GM18505 (cell line): ENCODE results near the gene KNCN.

ENCODE experiments used
- ATAC-seq: cut with Tn5 transposase; IDR thresholded peaks from one replicate; pipeline ENCODE4 v1.9.1; 2021; ENCODE audit not compliant: unreplicated experiment
- POLR2A ChIP-seq: IDR thresholded peaks from 4 replicates; pipeline ENCODE4 v1.6.1; 2011; ENCODE audit warnings: borderline replicate concordance; ENCODE audit not compliant: insufficient read depth, insufficient read length; ENCODE audit errors: extremely low read depth

Gene KNCN

DNA sequence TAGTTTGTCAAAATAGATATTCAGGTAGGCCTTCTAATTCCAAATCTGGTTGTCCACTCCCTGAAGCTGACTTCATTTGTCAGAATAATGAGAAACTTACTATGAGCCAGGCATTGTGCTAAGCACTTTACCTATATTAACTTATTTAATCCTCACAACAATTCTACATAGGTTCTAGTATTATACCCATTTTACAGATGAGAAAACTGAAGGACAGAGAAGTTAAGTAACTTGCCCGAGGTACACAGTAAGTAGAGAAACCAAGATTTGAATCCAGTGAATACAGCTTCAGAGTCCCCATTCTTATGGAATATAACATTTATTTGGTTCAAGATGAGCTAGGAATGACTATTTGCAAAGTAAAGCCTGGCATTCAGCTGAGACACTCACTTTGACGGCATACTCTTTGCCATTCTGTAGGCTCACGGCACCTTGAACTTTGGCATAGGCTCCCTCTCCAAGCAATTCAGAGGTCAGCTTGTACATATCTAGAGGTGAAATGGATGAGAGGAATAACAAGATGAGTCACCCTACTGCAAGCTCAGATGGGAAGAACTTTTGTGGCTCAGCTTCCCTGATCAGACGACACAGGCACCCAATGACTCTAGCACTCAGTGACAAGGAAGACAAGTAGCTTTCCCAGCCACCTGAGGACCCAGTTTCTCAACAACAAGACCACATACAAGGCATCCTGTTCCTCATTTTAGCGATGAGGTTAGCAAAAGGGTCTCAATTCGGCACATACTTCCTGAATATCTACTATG lies 28.9 kb upstream of the KNCN start:
- ATAC-seq = no peak
- no peak for TF ChIP-seq POLR2A

DNA sequence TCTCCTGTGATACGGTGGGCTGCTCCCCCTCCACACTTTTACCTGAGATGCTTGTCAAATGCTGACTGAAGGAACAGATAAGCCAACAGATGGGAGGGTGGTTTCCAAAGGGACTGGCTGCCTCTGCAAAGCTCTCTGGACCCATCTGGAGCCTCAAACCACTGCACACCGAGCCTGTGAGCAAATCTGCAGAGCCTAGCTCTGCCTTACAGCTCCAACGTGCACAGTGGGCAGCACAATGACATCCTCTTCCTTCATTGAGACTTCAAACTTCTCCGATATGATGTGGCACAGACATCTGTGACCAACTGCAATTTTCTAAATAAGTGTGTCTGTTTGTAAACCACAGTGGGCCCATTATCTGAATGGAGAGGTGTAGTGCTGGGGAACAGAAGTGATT lies 26.2 kb upstream of the KNCN start:
- ATAC-seq = no peak
- TF ChIP-seq POLR2A = no peak

DNA sequence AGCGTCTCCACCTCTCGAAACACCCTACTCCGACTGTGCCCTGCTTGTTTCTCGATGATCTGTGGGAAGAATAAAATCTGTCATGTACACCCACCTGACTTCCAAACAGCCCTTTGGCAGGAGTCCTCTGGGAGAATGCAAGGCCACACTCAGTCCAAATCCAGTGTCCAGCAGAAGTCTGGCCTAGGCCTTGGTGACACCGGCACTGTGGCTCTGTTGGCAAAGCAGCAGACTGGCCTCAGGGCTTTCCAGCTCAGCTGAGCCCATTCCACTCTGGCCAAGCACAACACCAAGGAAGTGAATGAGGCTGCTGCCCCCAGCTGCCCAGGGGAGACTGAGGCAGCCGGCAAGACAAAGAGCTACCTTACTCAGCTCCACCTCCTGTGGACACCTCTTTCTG lies 25.1 kb upstream of the KNCN start:
- ATAC-seq = no peak
- no peak for TF ChIP-seq POLR2A

DNA sequence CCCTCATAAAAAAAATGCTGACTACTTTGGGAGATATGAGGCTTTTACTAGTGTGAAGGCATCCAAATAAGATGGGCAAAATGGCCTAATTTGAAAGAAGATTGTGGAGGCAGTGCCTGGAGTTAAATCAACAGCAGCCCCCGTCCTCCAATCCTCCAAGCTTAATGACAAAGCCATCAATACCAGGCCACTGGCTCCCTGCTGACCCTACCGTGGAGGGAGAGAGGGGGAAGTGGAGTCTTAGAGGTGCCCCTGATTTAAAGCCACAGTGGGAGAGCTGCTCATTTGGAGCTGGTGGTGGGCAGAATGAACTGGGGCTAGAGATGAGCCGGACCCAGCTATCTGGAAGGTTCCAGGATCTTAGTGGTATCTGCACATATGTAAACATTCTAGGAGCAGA lies 24.3 kb upstream of the KNCN start:
- TF ChIP-seq POLR2A = no peak
- no peak for ATAC-seq

DNA sequence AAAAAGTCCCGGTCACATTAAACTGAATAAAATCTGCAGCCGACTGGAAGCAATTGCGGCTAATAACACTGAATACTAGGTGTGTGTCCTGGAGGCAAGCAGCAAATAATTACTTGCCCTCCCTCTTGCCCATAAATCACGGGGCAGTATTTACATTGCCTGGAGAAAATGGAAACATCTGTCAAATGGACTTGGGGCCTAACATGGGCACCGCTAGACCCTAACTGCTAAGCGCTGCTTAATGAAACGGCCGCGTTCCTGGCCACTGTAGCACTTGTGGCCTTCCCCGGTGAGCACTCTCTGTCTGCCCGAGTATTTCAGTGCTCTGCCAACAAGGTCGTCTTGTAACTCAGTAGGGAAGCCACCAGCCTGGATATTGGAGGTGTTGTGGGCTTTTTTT lies 23.9 kb upstream of the KNCN start:
- ATAC-seq = no peak
- TF ChIP-seq POLR2A = no peak

DNA sequence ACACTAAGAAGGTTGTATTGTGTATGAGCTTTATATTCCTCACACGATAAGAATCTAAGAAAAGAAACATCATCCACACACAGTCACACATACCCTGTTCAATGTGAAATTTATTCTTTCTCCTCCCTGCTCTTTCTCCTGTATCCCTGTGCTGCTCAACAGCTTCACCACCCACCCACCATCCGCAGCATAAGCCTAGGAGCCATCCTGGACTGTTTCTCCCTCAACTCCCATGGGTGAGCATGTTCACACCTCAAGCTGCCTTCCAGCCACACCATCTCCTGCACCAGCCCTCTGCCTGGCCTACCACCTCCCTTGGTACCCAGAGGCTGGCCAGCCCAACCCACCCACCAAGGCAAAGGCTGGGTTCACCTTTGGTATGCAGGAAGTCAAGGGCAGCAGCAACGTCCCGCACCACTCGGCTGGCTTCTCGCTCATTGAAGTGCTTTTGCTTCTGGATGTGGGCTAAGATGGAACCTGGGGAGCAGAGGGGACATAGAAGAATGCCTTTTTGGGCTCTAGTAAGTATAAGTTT lies 20.3 kb upstream of the KNCN start:
- ATAC-seq = no peak
- no peak for TF ChIP-seq POLR2A

DNA sequence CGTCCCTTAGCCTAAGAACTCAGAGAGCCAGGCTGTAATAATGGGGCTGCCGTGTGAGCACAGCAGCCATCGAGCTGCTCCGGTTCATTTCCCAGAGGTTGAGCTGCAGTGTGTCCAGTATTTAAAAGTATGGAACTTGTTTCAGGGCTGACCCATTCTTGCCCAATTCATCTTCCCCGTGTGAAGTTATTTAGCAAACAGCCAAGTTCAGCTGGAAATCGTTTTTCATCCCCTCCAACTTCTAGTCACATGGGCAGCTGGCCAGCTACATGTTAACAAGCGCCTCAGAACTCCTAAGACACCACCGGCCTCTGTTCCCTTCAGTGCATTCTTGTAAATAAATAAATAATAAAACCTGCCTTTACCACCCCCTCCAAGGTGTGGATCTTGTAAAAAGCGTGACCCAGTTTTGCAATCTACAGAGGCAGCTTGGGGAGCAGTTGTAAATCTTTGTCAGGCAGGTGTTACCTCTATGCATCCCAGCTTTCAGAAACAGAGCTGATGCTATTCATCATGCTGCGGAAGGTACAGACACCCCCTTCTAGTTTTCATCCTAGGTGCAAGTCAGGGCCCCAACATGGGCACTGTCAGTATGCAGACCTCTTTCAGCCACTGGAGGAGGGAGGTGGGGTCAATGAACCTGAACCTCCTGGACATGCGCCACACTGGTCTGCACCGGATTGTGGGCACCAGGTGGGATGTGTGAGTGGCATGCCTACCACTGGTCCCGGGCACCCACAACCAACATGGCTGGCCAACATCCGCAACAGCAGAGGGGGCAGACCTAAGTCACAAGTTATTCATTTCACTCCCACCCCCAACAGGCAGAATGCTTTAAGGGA lies 18.7 kb upstream of the KNCN start:
- no peak for TF ChIP-seq POLR2A
- no peak for ATAC-seq

DNA sequence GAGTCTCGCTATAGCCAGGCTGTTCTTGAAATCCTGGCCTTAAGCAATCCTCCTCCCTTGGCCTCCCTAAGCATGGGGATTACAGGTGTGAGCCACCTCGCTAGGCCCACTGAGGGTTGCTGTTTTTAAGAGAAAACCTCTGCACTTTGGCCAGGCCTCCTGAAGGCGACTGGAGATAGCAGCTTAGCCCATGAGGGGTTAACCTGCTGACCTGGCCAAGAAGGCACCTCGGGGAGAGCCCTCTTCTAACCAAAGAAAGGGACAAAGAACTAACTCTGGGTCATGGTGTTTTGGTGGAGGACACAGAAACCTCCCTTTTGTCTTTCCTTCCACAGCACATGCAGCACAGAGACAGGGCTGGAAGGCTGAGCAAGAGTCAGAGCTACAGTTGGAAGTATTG lies 17.7 kb upstream of the KNCN start:
- no peak for ATAC-seq
- TF ChIP-seq POLR2A = no peak

DNA sequence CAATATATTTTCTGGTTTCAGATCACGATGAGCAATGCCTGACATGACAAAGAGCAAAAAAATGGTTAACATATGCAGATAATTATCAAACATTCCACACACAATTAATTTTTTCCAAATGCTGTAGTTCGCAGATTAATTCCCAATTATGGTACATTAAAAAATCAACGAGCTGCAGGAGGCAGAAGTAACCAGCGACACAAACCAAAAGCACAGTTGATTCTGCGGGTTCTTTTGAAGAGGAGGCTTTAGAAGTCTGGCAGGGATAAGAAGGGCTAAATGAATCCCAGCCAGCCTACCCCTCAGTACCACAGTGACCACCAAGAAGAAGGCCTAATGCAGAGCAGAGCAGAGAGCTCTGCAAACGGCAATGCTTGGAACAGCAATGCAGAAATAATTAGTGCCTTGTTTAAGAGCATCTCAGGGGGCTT lies 17.0 kb upstream of the KNCN start:
- no peak for TF ChIP-seq POLR2A
- ATAC-seq = no peak

DNA sequence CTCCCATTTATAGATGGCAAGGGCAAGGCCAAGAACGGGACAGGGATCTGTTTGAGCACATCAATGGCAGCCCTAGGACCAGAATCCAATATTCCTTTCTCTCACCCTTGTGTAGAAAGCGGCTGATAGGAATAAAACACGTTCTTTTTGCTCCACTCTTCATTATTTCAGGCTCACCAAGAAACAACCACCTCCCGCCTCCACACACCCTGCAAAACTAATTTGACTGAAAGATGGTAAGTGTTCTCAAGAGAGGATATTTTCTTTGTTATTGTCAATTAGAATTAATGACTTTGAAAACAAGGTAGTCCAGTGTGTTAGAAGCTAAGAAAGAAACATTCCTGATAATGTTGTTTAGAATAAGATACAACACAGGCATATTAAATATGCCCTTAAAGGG lies 11.9 kb upstream of the KNCN start:
- TF ChIP-seq POLR2A = no peak
- ATAC-seq = no peak

DNA sequence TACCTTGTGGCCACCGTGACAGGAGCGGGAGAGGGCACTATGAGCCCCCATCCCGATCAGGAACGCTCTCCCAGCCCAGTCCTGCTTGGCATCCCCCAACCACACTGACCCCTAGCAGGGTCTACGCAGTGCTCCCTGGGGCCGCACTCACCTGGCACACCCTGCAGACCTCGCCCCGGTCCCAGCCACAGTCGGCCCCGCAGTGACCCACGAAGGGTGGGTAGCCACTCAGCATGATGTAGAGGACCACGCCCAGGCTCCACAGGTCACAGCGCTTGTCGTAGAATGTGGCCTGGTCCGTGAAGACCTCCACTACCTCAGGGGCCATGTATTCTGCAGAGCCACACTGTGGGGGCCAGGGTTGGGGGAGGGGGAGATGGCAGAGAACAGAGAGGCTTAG lies 11.1 kb upstream of the KNCN start:
- TF ChIP-seq POLR2A = no peak
- ATAC-seq = no peak

DNA sequence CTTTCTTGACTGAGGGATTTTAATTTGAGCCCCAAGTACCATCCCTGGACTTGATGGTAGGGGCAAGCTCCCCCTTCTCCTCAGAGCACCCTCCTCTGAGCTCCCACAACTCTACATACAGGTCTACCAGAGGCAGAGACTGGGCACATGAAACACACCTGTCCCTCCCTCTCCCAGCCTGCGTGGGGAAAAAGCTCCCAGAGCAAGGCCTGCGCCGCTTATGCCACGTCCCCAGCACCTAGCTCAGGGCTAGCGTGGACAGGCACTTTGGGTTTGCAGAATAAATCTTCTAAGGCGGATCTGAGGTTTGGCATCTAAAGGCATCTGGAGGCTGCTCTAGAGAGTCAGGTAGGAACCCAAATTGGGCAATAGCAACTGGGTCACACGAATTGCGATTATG lies 7.5 kb upstream of the KNCN start:
- TF ChIP-seq POLR2A = no peak
- no peak for ATAC-seq

DNA sequence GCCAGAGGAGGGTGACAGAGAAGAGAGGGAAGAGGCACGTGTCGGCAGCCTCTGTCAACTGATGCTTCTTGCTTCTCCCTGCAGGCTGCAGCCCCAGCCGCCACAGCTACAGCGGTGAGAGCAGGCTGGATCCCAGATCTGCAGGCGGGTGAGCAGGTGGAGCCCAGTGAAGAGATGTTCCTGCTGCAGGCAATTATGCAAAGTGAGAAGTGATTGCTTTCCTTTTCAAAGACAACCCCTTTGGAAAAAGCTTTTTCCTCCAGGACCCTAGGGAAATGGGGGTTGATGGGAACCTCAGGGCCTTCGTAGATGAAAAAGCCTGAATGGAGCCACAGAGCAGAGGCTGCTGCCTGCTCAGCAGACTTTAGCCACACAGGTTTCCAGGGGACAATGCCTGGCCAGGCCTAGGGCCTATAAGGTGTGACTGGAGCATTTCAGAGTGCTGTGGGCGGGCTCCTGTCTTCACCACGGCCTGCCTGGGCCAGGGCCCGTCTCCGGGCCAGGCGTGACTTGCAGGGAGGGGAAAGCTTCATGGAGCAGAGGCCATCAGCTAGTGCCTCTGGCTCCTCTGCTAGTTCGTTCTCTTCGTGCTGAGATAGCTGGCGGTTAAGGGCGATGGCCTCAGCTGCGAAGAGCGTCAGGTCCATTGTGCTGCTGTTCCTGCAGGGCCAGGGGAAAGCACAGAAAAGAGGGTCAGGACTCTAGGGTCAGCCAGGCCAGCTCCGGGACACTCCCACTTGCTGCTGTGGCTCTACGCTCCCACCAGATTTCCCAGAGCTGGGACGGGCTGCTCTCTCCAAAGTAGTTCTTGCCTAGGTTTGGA lies 6.9 kb upstream of the KNCN start:
- TF ChIP-seq POLR2A = no peak
- no peak for ATAC-seq
